Breast epithelium (tissue), 3 donors: ENCODE data around the gene ZNF620.

Experiments used
- POLR2A ChIP-seq: fragments of 450-650 bp; IDR thresholded peaks from one replicate; pipeline ENCODE4 v1.6.1; 2016; ENCODE audit warnings: antibody characterized with exemption, mild to moderate bottlenecking, moderate library complexity
- POLR2AphosphoS5 ChIP-seq, 3 donors: sonication (generic); formaldehyde crosslinking; IDR thresholded peaks; one replicate each; pipeline ENCODE4 v1.6.1; 2017; ENCODE audit warnings: antibody characterized with exemption in 3 of 3
- TF ChIP-seq, protein P1 (sequence below), 3 donors: fragments of 450-650 bp; IDR thresholded peaks; one replicate each; pipeline ENCODE4 v1.5.1; 2016 to 2017; ENCODE audit warnings: antibody characterized with exemption in 3 of 3, mild to moderate bottlenecking in 3 of 3, moderate library complexity in 3 of 3

DNA sequence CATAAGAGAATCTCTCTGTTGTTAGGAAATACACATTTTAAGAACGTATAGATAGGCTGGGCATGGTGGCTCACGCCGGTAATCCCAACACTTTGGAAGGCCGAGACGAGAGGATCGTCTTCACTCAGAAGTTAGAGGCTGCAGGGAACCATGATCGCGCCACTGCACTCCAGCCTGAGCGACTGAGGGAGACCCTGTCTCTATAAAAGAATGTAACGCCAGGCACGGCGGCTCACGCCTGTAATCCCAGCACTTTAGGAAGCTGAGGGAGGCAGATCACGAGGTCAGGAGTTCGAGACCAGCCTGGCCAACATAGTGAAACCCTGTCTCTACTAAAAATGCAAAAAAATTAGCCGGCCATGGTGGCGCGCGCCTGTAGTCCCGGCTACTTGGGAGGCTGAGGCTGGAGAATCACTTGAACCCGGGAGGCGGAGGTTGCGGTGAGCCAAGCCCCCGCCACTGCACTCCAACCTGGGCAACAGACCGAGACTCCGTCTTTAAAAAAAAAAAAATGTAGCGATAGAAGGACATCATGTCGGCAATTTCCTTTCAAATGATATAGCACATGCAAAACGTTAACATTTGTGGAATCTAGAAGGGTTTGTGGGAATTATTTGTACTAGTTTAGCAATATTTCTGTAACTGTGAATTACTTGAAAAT lies 49.4 kb upstream of the ZNF620 start:
- TF ChIP-seq, protein P1, sequence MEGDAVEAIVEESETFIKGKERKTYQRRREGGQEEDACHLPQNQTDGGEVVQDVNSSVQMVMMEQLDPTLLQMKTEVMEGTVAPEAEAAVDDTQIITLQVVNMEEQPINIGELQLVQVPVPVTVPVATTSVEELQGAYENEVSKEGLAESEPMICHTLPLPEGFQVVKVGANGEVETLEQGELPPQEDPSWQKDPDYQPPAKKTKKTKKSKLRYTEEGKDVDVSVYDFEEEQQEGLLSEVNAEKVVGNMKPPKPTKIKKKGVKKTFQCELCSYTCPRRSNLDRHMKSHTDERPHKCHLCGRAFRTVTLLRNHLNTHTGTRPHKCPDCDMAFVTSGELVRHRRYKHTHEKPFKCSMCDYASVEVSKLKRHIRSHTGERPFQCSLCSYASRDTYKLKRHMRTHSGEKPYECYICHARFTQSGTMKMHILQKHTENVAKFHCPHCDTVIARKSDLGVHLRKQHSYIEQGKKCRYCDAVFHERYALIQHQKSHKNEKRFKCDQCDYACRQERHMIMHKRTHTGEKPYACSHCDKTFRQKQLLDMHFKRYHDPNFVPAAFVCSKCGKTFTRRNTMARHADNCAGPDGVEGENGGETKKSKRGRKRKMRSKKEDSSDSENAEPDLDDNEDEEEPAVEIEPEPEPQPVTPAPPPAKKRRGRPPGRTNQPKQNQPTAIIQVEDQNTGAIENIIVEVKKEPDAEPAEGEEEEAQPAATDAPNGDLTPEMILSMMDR (IDR thresholded peaks at IDR 0.05) = no peak
- TF ChIP-seq POLR2A = no peak
- TF ChIP-seq POLR2AphosphoS5 (IDR thresholded peaks at IDR 0.05) = no peak
